Neural cell (in vitro differentiated cells): ENCODE data around the gene RIC3. TPM values are rescaled to one million over a fixed set of nuclear protein-coding genes. Genes with fewer than 3 reads are reported as not detected.

Source experiments
- H2AFZ ChIP-seq: fragments of 200-600, 300-800 bp; sonication (generic), shearing (Covaris generic); 2 replicates; pipeline ENCODE4 v1.6.0; 2014; ENCODE audit warnings: low read depth, mild to moderate bottlenecking, antibody characterized with exemption, low read length, moderate library complexity
- H3F3A ChIP-seq: fragments of 200-600 bp; shearing (Covaris generic); 2 replicates; pipeline ENCODE4 v1.6.1; 2016; ENCODE audit warnings: mild to moderate bottlenecking, moderate library complexity, mixed read lengths, antibody characterized with exemption, low read length; ENCODE audit not compliant: insufficient read depth, poor library complexity, severe bottlenecking
- H3K27ac ChIP-seq: fragments of 200-600, 300-800 bp; sonication (generic), shearing (Covaris generic); 2 replicates; pipeline ENCODE4 v1.5.1; 2014; ENCODE audit warnings: mild to moderate bottlenecking, low read length, moderate library complexity
- H3K27me3 ChIP-seq: fragments of 300-800, 200-600 bp; sonication (generic), shearing (Covaris generic); 2 replicates; pipeline ENCODE4 v1.6.0; 2014; ENCODE audit warnings: mild to moderate bottlenecking, low read depth, low read length, moderate library complexity; ENCODE audit not compliant: insufficient read depth
- H3K36me3 ChIP-seq: fragments of 300-800, 200-600 bp; sonication (generic), shearing (Covaris generic); 2 replicates; pipeline ENCODE4 v1.5.1; 2014; ENCODE audit warnings: mild to moderate bottlenecking, antibody characterized with exemption, low read length, moderate library complexity; ENCODE audit not compliant: insufficient read depth
- H3K4me2 ChIP-seq: fragments of 300-800, 200-600 bp; sonication (generic), shearing (Covaris generic); 2 replicates; pipeline ENCODE4 v1.6.0; 2014; ENCODE audit warnings: mild to moderate bottlenecking, low read length
- H3K4me3 ChIP-seq: fragments of 300-800, 200-600 bp; sonication (generic), shearing (Covaris generic); 2 replicates; pipeline ENCODE4 v1.5.1; 2014; ENCODE audit warnings: mild to moderate bottlenecking, low read length, moderate library complexity
- H3K79me2 ChIP-seq: fragments of 200-600 bp; shearing (Covaris generic); replicated peaks from 2 replicates; pipeline ENCODE4 v1.6.0; 2014; ENCODE audit warnings: mild to moderate bottlenecking, low read length, moderate library complexity; ENCODE audit not compliant: insufficient read depth
- H3K9ac ChIP-seq: fragments of 300-800, 200-600 bp; sonication (generic), shearing (Covaris generic); 2 replicates; pipeline ENCODE4 v1.6.1; 2016; ENCODE audit warnings: mild to moderate bottlenecking, low read length, mixed read lengths
- H3K9me2 ChIP-seq: fragments of 200-600 bp; shearing (Covaris generic); 2 replicates; pipeline ENCODE4 v1.6.1; 2016; ENCODE audit warnings: mild to moderate bottlenecking, low read length, mixed read lengths; ENCODE audit not compliant: insufficient read depth
- H3K9me3 ChIP-seq: fragments of 200-600, 300-800 bp; sonication (generic), shearing (Covaris generic); 2 replicates; pipeline ENCODE4 v1.6.1; 2016; ENCODE audit warnings: mild to moderate bottlenecking, mixed run types, low read length, moderate library complexity, mixed read lengths
- H4K20me1 ChIP-seq: fragments of 200-600 bp; shearing (Covaris generic); 2 replicates; pipeline ENCODE4 v1.6.1; 2016; ENCODE audit warnings: mild to moderate bottlenecking, mixed run types; ENCODE audit not compliant: insufficient read depth
- EP300 ChIP-seq: fragments of 450-650 bp; conservative IDR thresholded peaks from 2 replicates; pipeline ENCODE4 v1.6.1; 2014; ENCODE audit warnings: antibody characterized with exemption, mild to moderate bottlenecking, moderate library complexity; ENCODE audit not compliant: poor library complexity, severe bottlenecking
- EZH2 ChIP-seq: fragments of 200-600, 300-800 bp; shearing (Covaris generic), sonication (generic); IDR thresholded peaks from 2 replicates; pipeline ENCODE4 v1.6.1; 2014; ENCODE audit warnings: antibody characterized with exemption, low read length, borderline replicate concordance, mild to moderate bottlenecking; ENCODE audit not compliant: insufficient read depth, poor library complexity, severe bottlenecking
- MXI1 ChIP-seq: fragments of 450-650 bp; conservative IDR thresholded peaks from 2 replicates; pipeline ENCODE4 v1.6.1; 2014; ENCODE audit warnings: antibody characterized with exemption, mild to moderate bottlenecking; ENCODE audit not compliant: poor library complexity, severe bottlenecking
- POLR2AphosphoS5 ChIP-seq: IDR thresholded peaks from 2 replicates; pipeline ENCODE4 v1.6.1; 2012
- RAD21 ChIP-seq: fragments of 450-650 bp; conservative IDR thresholded peaks from 2 replicates; pipeline ENCODE4 v1.6.1; 2014; ENCODE audit warnings: antibody characterized with exemption, mild to moderate bottlenecking, moderate library complexity
- SMC3 ChIP-seq: fragments of 450-650 bp; conservative IDR thresholded peaks from 2 replicates; pipeline ENCODE4 v1.6.1; 2014; ENCODE audit warnings: antibody characterized with exemption, mild to moderate bottlenecking, moderate library complexity; ENCODE audit not compliant: poor library complexity
- TAF1 ChIP-seq: IDR thresholded peaks from 2 replicates; pipeline ENCODE4 v1.6.1; 2012; ENCODE audit warnings: low read depth
- polyA plus RNA-seq: library from polyadenylated mRNA; depleted of rRNA; stranded (reverse); fragments of >200 nt; gene quantifications from 2 replicates; pipeline ENCODE4 v1.2.3, GENCODE V29; 2014
- TF ChIP-seq, protein P1 (sequence below): IDR thresholded peaks from 2 replicates; pipeline ENCODE4 v1.6.1; 2012; ENCODE audit warnings: borderline replicate concordance
- TF ChIP-seq, protein P2 (sequence below): fragments of 450-650 bp; IDR thresholded peaks from 2 replicates; pipeline ENCODE4 v1.5.1; 2014; ENCODE audit warnings: antibody characterized with exemption, mild to moderate bottlenecking, moderate library complexity; ENCODE audit not compliant: poor library complexity, severe bottlenecking

Gene RIC3
- polyA plus RNA-seq, 1 donor from 2014 or later = 94.5 TPM

DNA sequence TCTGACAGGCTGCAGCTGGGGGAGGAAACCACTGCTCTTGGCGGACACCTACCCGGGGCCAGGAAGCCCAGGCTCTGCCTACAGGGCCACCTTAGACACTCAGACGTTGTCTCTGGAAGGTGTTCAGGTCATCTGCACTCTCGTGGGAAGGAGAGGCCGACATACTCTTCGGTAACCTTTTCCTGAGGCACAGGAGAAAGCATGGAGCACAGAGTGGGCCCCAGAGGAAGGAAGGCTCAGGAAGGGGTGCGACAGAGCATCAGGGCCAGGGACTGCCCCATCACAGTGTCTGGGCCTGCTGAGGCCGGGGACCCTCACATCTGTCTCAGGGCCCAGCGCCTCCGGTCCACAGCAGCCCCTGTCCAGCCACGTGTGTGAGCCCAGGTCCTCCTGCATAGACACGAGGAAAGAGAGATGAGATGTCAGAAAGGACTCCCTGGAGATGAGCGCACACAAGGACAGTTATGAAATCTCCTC, 106.0 kb downstream of the RIC3 start:
- H3K9me3 ChIP-seq = no peaks in the 10 kb centered on the region
- H3K4me3 ChIP-seq = no peak overlapping the region
- H3K27me3 ChIP-seq = no peaks in the 10 kb centered on the region
- H3K36me3 ChIP-seq = no peaks in the 10 kb centered on the region
- no peaks in the 10 kb centered on the region for H3K9me2 ChIP-seq
- H3K79me2 ChIP-seq = no peaks in the 10 kb centered on the region
- no peak overlapping the region for H3K9ac ChIP-seq
- H2AFZ ChIP-seq = no peak overlapping the region
- no peak overlapping the region for H3K4me2 ChIP-seq
- H3K27ac ChIP-seq = no peak overlapping the region
- no peaks in the 10 kb centered on the region for H3F3A ChIP-seq
- TF ChIP-seq, protein P1, sequence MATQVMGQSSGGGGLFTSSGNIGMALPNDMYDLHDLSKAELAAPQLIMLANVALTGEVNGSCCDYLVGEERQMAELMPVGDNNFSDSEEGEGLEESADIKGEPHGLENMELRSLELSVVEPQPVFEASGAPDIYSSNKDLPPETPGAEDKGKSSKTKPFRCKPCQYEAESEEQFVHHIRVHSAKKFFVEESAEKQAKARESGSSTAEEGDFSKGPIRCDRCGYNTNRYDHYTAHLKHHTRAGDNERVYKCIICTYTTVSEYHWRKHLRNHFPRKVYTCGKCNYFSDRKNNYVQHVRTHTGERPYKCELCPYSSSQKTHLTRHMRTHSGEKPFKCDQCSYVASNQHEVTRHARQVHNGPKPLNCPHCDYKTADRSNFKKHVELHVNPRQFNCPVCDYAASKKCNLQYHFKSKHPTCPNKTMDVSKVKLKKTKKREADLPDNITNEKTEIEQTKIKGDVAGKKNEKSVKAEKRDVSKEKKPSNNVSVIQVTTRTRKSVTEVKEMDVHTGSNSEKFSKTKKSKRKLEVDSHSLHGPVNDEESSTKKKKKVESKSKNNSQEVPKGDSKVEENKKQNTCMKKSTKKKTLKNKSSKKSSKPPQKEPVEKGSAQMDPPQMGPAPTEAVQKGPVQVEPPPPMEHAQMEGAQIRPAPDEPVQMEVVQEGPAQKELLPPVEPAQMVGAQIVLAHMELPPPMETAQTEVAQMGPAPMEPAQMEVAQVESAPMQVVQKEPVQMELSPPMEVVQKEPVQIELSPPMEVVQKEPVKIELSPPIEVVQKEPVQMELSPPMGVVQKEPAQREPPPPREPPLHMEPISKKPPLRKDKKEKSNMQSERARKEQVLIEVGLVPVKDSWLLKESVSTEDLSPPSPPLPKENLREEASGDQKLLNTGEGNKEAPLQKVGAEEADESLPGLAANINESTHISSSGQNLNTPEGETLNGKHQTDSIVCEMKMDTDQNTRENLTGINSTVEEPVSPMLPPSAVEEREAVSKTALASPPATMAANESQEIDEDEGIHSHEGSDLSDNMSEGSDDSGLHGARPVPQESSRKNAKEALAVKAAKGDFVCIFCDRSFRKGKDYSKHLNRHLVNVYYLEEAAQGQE = no peak
- no peak for TF ChIP-seq TAF1
- no peak for TF ChIP-seq MXI1
- no peak for TF ChIP-seq POLR2AphosphoS5
- no peak for TF ChIP-seq EZH2
- no peaks in the 10 kb centered on the region for H4K20me1 ChIP-seq

DNA sequence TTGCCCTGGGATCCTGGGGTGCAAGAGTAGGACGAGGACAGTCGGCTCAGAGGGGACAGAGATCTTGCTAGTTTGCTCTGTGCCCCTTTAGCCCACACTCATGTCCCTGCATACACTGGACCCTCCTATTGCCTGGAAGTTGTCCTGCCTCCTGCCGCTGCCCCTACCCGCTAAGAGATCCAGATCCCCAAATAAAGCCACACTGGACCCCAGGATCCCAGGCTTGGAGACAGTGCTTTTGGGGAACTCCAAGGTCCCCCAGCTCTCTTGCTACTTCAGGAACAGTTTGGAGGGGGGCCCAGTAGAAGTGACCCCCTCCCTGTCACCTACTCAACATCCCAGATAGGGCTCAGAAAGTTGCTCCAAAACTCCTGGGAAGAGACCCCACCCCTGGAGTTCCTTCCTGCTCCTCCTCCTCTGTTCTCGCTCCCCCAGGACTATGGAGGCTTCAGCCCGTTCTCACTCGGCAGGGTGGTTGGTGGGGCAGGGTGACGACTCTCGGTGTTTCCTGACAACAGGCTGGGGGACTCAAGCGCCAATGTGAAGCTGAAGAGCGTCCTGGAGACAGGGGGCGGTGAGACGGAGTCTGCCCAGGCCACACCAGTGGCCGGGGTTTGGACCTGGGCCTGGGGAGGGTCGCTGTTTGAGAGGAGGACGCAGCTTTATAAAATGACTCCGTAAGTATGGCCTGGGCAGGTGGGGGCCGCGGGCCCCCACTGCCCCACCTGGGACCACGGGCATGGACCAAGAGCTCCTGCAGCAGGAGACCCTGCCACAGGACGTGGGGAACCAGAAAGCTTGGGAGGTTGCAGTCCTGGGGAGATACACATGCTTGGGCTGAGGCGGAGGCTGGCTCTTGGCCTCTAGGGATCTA, 107.0 kb downstream of the RIC3 start:
- Histone ChIP-seq H3F3A (no peaks in the 10 kb centered on the region), H2AFZ (no peak overlapping the region), H3K9me2 (no peaks in the 10 kb centered on the region), H3K4me2 (no peak overlapping the region), H3K27me3 (no peaks in the 10 kb centered on the region), H3K27ac (no peak overlapping the region), H3K4me3 (no peak overlapping the region), H3K79me2 (no peaks in the 10 kb centered on the region), H3K9me3 (no peaks in the 10 kb centered on the region), H3K36me3 (no peaks in the 10 kb centered on the region), H3K9ac (no peak overlapping the region), H4K20me1 (no peaks in the 10 kb centered on the region)
- TF ChIP-seq EP300 = no peak
- no peak for TF ChIP-seq SMC3
- no peak for TF ChIP-seq MXI1
- TF ChIP-seq, protein P2, sequence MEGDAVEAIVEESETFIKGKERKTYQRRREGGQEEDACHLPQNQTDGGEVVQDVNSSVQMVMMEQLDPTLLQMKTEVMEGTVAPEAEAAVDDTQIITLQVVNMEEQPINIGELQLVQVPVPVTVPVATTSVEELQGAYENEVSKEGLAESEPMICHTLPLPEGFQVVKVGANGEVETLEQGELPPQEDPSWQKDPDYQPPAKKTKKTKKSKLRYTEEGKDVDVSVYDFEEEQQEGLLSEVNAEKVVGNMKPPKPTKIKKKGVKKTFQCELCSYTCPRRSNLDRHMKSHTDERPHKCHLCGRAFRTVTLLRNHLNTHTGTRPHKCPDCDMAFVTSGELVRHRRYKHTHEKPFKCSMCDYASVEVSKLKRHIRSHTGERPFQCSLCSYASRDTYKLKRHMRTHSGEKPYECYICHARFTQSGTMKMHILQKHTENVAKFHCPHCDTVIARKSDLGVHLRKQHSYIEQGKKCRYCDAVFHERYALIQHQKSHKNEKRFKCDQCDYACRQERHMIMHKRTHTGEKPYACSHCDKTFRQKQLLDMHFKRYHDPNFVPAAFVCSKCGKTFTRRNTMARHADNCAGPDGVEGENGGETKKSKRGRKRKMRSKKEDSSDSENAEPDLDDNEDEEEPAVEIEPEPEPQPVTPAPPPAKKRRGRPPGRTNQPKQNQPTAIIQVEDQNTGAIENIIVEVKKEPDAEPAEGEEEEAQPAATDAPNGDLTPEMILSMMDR = no peak
- no peak for TF ChIP-seq RAD21
- TF ChIP-seq POLR2AphosphoS5 = no peak
- TF ChIP-seq TAF1 = no peak
- no peak for TF ChIP-seq EZH2
- TF ChIP-seq, protein P1 = no peak
